ENCODE measurements around the gene SLC35G2.

SLC35G2 gene

GRCh38 chr3:136831461-136831860 is 12.5 kb downstream of the SLC35G2 start:
- no peaks in the 10 kb centered on the region for H3K9me3 ChIP-seq (ENCODE audit: control insufficient read depth, low read length)
- H3K27ac ChIP-seq (ENCODE audit: insufficient read depth, low read depth, low read length, poor library complexity, severe bottlenecking), result no peak overlapping the region
- 82 to 84% methylated on average over 1 of the region's 1 CpG for WGBS, 2 experiments
- H3K4me1 ChIP-seq (ENCODE audit: control insufficient read depth, insufficient read depth, low read length), result no peaks in the 10 kb centered on the region
- H3K36me3 ChIP-seq (ENCODE audit: control insufficient read depth, insufficient read depth, low read length), result no peaks in the 10 kb centered on the region
- H3K4me3 ChIP-seq (ENCODE audit: insufficient read depth, low read depth, low read length), result no peak overlapping the region
- H3K27me3 ChIP-seq (ENCODE audit: control insufficient read depth, insufficient read depth, low read length, poor library complexity, severe bottlenecking), result no peaks in the 10 kb centered on the region

- Histone ChIP-seq H3K4me3 (ENCODE audit: insufficient read depth, low read depth, low read length) (no peak overlapping the region), H3K36me3 (ENCODE audit: control insufficient read depth, insufficient read depth, low read length) (no peaks in the 10 kb centered on the region), H3K4me1 (ENCODE audit: control insufficient read depth, insufficient read depth, low read length) (no peaks in the 10 kb centered on the region), H3K27me3 (ENCODE audit: control insufficient read depth, insufficient read depth, low read length, poor library complexity, severe bottlenecking) (no peaks in the 10 kb centered on the region), H3K9me3 (ENCODE audit: control insufficient read depth, low read length) (no peaks in the 10 kb centered on the region), H3K27ac (ENCODE audit: insufficient read depth, low read depth, low read length, poor library complexity, severe bottlenecking) (no peak overlapping the region)
- WGBS, 2 experiments, result 100% methylated on average over 1 of the region's 1 CpG; no CpG with 5 or more reads in 1 of the 2 experiments
These were observed 16.3 kb downstream of the SLC35G2 start for GRCh38 chr3:136835089-136835812.

GRCh38 chr3:136835813-136836510 is 17.0 kb downstream of the SLC35G2 start:
- no peak overlapping the region for H3K27ac ChIP-seq (ENCODE audit: insufficient read depth, low read depth, low read length, poor library complexity, severe bottlenecking)
- H3K4me1 ChIP-seq (ENCODE audit: control insufficient read depth, insufficient read depth, low read length), result no peaks in the 10 kb centered on the region
- no peaks in the 10 kb centered on the region for H3K27me3 ChIP-seq (ENCODE audit: control insufficient read depth, insufficient read depth, low read length, poor library complexity, severe bottlenecking)
- H3K4me3 ChIP-seq (ENCODE audit: insufficient read depth, low read depth, low read length), result no peak overlapping the region
- H3K36me3 ChIP-seq (ENCODE audit: control insufficient read depth, insufficient read depth, low read length), result no peaks in the 10 kb centered on the region
- WGBS, 2 experiments, result 93 to 94% methylated on average over 2 of the region's 3 CpGs
- H3K9me3 ChIP-seq (ENCODE audit: control insufficient read depth, low read length), result no peaks in the 10 kb centered on the region

GRCh38 chr3:136836511-136837156 is 17.7 kb downstream of the SLC35G2 start:
- Histone ChIP-seq H3K27me3 (ENCODE audit: control insufficient read depth, insufficient read depth, low read length, poor library complexity, severe bottlenecking) (no peaks in the 10 kb centered on the region), H3K4me3 (ENCODE audit: insufficient read depth, low read depth, low read length) (no peak overlapping the region), H3K9me3 (ENCODE audit: control insufficient read depth, low read length) (no peaks in the 10 kb centered on the region), H3K4me1 (ENCODE audit: control insufficient read depth, insufficient read depth, low read length) (no peaks in the 10 kb centered on the region), H3K27ac (ENCODE audit: insufficient read depth, low read depth, low read length, poor library complexity, severe bottlenecking) (no peak overlapping the region), H3K36me3 (ENCODE audit: control insufficient read depth, insufficient read depth, low read length) (no peaks in the 10 kb centered on the region)

GRCh38 chr3:136838641-136839555 is 20.0 kb downstream of the SLC35G2 start:
- WGBS, 2 experiments, result 86 to 94% methylated on average over 1 of the region's 1 CpG
- H3K4me1 ChIP-seq (ENCODE audit: control insufficient read depth, insufficient read depth, low read length), result no peaks in the 10 kb centered on the region
- no peaks in the 10 kb centered on the region for H3K36me3 ChIP-seq (ENCODE audit: control insufficient read depth, insufficient read depth, low read length)
- H3K27me3 ChIP-seq (ENCODE audit: control insufficient read depth, insufficient read depth, low read length, poor library complexity, severe bottlenecking), result no peaks in the 10 kb centered on the region
- H3K4me3 ChIP-seq (ENCODE audit: insufficient read depth, low read depth, low read length), result no peak overlapping the region
- H3K27ac ChIP-seq (ENCODE audit: insufficient read depth, low read depth, low read length, poor library complexity, severe bottlenecking), result no peak overlapping the region
- no peaks in the 10 kb centered on the region for H3K9me3 ChIP-seq (ENCODE audit: control insufficient read depth, low read length)

- Histone ChIP-seq H3K27ac (ENCODE audit: insufficient read depth, low read depth, low read length, poor library complexity, severe bottlenecking) (no peak overlapping the region), H3K27me3 (ENCODE audit: control insufficient read depth, insufficient read depth, low read length, poor library complexity, severe bottlenecking) (no peaks in the 10 kb centered on the region), H3K9me3 (ENCODE audit: control insufficient read depth, low read length) (no peaks in the 10 kb centered on the region), H3K36me3 (ENCODE audit: control insufficient read depth, insufficient read depth, low read length) (no peaks in the 10 kb centered on the region), H3K4me1 (ENCODE audit: control insufficient read depth, insufficient read depth, low read length) (no peaks in the 10 kb centered on the region), H3K4me3 (ENCODE audit: insufficient read depth, low read depth, low read length) (no peak overlapping the region)
These were observed 20.6 kb downstream of the SLC35G2 start for GRCh38 chr3:136839556-136839931.

GRCh38 chr3:136840252-136840651 is 21.3 kb downstream of the SLC35G2 start:
- H3K27me3 ChIP-seq (ENCODE audit: control insufficient read depth, insufficient read depth, low read length, poor library complexity, severe bottlenecking), result no peaks in the 10 kb centered on the region
- H3K36me3 ChIP-seq (ENCODE audit: control insufficient read depth, insufficient read depth, low read length), result no peaks in the 10 kb centered on the region
- no peaks in the 10 kb centered on the region for H3K4me1 ChIP-seq (ENCODE audit: control insufficient read depth, insufficient read depth, low read length)
- H3K4me3 ChIP-seq (ENCODE audit: insufficient read depth, low read depth, low read length), result no peak overlapping the region
- 91 to 94% methylated on average over 2 of the region's 2 CpGs for WGBS, 2 experiments
- H3K9me3 ChIP-seq (ENCODE audit: control insufficient read depth, low read length), result no peaks in the 10 kb centered on the region
- no peak overlapping the region for H3K27ac ChIP-seq (ENCODE audit: insufficient read depth, low read depth, low read length, poor library complexity, severe bottlenecking)

GRCh38 chr3:136842294-136842693 is 23.4 kb downstream of the SLC35G2 start:
- WGBS, 2 experiments, result 100% methylated on average over 1 of the region's 1 CpG

GRCh38 chr3:136844724-136845123 is 25.8 kb downstream of the SLC35G2 start:
- no peaks in the 10 kb centered on the region for H3K9me3 ChIP-seq (ENCODE audit: control insufficient read depth, low read length)
- no peak overlapping the region for H3K27ac ChIP-seq (ENCODE audit: insufficient read depth, low read depth, low read length, poor library complexity, severe bottlenecking)
- WGBS, 2 experiments, result 100% methylated on average over 1 of the region's 1 CpG
- no peaks in the 10 kb centered on the region for H3K36me3 ChIP-seq (ENCODE audit: control insufficient read depth, insufficient read depth, low read length)
- H3K4me3 ChIP-seq (ENCODE audit: insufficient read depth, low read depth, low read length), result no peak overlapping the region
- no peaks in the 10 kb centered on the region for H3K4me1 ChIP-seq (ENCODE audit: control insufficient read depth, insufficient read depth, low read length)
- H3K27me3 ChIP-seq (ENCODE audit: control insufficient read depth, insufficient read depth, low read length, poor library complexity, severe bottlenecking), result no peaks in the 10 kb centered on the region

More at GRCh38 chr3:136842294-136842693, 23.4 kb downstream of the SLC35G2 start:
- H3K9me3 ChIP-seq (ENCODE audit: control insufficient read depth, low read length), result no peaks in the 10 kb centered on the region
- H3K27me3 ChIP-seq (ENCODE audit: control insufficient read depth, insufficient read depth, low read length, poor library complexity, severe bottlenecking), result no peaks in the 10 kb centered on the region
- no peaks in the 10 kb centered on the region for H3K4me1 ChIP-seq (ENCODE audit: control insufficient read depth, insufficient read depth, low read length)
- H3K4me3 ChIP-seq (ENCODE audit: insufficient read depth, low read depth, low read length), result no peak overlapping the region
- H3K36me3 ChIP-seq (ENCODE audit: control insufficient read depth, insufficient read depth, low read length), result no peaks in the 10 kb centered on the region
- no peak overlapping the region for H3K27ac ChIP-seq (ENCODE audit: insufficient read depth, low read depth, low read length, poor library complexity, severe bottlenecking)
